NCI-H187 (cell line): Measurements from ENCODE around the gene EEF1AKMT2.
"Not testable (repeated sequence)": the region's sequence is repeated elsewhere in the genome, so short reads cannot be mapped to it uniquely, and the experiment has no call there.

Source experiments
- DNase-seq, 2 experiments: peaks; one replicate each; lab custom pipeline; 2025; lab: John Stamatoyannopoulos, UW

Gene EEF1AKMT2

GRCh38 chr10:124755581-124755980 is 36.1 kb downstream of the EEF1AKMT2 start:
- no peak for DNase-seq

GRCh38 chr10:124754227-124754626 is 37.5 kb downstream of the EEF1AKMT2 start:
- DNase-seq = no peak

- no peak for DNase-seq
Observed at GRCh38 chr10:124748953-124749645, 42.6 kb downstream of the EEF1AKMT2 start.

- DNase-seq = no peak
Observed at GRCh38 chr10:124748166-124748565, 43.5 kb downstream of the EEF1AKMT2 start.

- no peak for DNase-seq
Observed at GRCh38 chr10:124747745-124748144, 43.9 kb downstream of the EEF1AKMT2 start.

GRCh38 chr10:124746992-124747391 is 44.7 kb downstream of the EEF1AKMT2 start:
- DNase-seq = no peak

- DNase-seq = not testable (repeated sequence)
Observed at GRCh38 chr10:124746447-124746846, 45.2 kb downstream of the EEF1AKMT2 start.

- no peak for DNase-seq
Observed at GRCh38 chr10:124745673-124746072, 46.0 kb downstream of the EEF1AKMT2 start.

GRCh38 chr10:124745252-124745651 is 46.4 kb downstream of the EEF1AKMT2 start:
- no peak for DNase-seq

- DNase-seq = peak in 1 of 2 experiments; percentile 40
Observed at GRCh38 chr10:124744102-124745050, 47.3 kb downstream of the EEF1AKMT2 start, which contains the start of gene FAM53B. Gene FAM53B, minus strand, starts transcription at chr10:124744378. Its CDS starts 37,665 bp downstream, at chr10:124706713.

- DNase-seq = no peak
Observed at GRCh38 chr10:124743191-124744101, 48.2 kb downstream of the EEF1AKMT2 start.

GRCh38 chr10:124742413-124743190 is 49.1 kb downstream of the EEF1AKMT2 start:
- DNase-seq = peak in 1 of 2 experiments; percentile 63

- no peak for DNase-seq
Observed at GRCh38 chr10:124741922-124742412, 49.7 kb downstream of the EEF1AKMT2 start.

GRCh38 chr10:124741281-124741921 is 50.3 kb downstream of the EEF1AKMT2 start:
- DNase-seq = peak; percentile 47 to 55

- DNase-seq = no peak
Observed at GRCh38 chr10:124740369-124741280, 51.1 kb downstream of the EEF1AKMT2 start.

- no peak for DNase-seq
Observed at GRCh38 chr10:124739986-124740368, 51.7 kb downstream of the EEF1AKMT2 start.

- no peak for DNase-seq
Observed at GRCh38 chr10:124739119-124739921, 52.4 kb downstream of the EEF1AKMT2 start.

GRCh38 chr10:124738441-124738840 is 53.2 kb downstream of the EEF1AKMT2 start:
- no peak for DNase-seq
